ENCODE results near the gene APC2. TPM values are rescaled to one million over a fixed set of nuclear protein-coding genes. Genes with fewer than 3 reads are reported as not detected.
A peak's percentile ranks its signal among the peaks of the same experiment; 100 is the strongest.

The APC2 gene, protein sequence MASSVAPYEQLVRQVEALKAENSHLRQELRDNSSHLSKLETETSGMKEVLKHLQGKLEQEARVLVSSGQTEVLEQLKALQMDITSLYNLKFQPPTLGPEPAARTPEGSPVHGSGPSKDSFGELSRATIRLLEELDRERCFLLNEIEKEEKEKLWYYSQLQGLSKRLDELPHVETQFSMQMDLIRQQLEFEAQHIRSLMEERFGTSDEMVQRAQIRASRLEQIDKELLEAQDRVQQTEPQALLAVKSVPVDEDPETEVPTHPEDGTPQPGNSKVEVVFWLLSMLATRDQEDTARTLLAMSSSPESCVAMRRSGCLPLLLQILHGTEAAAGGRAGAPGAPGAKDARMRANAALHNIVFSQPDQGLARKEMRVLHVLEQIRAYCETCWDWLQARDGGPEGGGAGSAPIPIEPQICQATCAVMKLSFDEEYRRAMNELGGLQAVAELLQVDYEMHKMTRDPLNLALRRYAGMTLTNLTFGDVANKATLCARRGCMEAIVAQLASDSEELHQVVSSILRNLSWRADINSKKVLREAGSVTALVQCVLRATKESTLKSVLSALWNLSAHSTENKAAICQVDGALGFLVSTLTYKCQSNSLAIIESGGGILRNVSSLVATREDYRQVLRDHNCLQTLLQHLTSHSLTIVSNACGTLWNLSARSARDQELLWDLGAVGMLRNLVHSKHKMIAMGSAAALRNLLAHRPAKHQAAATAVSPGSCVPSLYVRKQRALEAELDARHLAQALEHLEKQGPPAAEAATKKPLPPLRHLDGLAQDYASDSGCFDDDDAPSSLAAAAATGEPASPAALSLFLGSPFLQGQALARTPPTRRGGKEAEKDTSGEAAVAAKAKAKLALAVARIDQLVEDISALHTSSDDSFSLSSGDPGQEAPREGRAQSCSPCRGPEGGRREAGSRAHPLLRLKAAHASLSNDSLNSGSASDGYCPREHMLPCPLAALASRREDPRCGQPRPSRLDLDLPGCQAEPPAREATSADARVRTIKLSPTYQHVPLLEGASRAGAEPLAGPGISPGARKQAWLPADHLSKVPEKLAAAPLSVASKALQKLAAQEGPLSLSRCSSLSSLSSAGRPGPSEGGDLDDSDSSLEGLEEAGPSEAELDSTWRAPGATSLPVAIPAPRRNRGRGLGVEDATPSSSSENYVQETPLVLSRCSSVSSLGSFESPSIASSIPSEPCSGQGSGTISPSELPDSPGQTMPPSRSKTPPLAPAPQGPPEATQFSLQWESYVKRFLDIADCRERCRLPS (N-terminal part only)
- under 0.01 TPM in 2 replicates for total RNA-seq

- peaks cover 57% of the 10 kb centered on the region for H3K27me3 ChIP-seq (ENCODE audit: control insufficient read depth, insufficient read depth, low read length)
- DNase-seq (ENCODE audit: low read depth) (no peak), FAIRE-seq (no peak)
- TF ChIP-seq CTCF (IDR thresholded peaks at IDR 0.05; ENCODE audit: insufficient read depth, low read length, severe bottlenecking), result no peak
- H3K36me3 ChIP-seq (ENCODE audit: control insufficient read depth, insufficient read depth, low read length), result no peaks in the 10 kb centered on the region
- no peak within 1 kb of the TSS for H3K4me3 ChIP-seq (ENCODE audit: low read depth, low read length)
These were observed at the start of gene APC2 for GRCh38 chr19:1449467-1450442. Gene APC2, plus strand, starts transcription at chr19:1450121. Its CDS starts 2,881 bp downstream, at chr19:1453002.

GRCh38 chr19:1400281-1401137 is 49.4 kb upstream of the APC2 start:
- FAIRE-seq (no peak), DNase-seq (ENCODE audit: low read depth) (no peak)

GRCh38 chr19:1401138-1401888 is 48.6 kb upstream of the APC2 start, which contains the start of gene GAMT:
Gene GAMT, minus strand, starts transcription at chr19:1401542. Its CDS starts 66 bp downstream, at chr19:1401476.
- FAIRE-seq, result no peak
- Histone ChIP-seq H3K27me3 (ENCODE audit: control insufficient read depth, insufficient read depth, low read length) (no peaks in the 10 kb centered on the region), H3K4me3 (ENCODE audit: low read depth, low read length) (peak within 1 kb of the TSS; percentile 49), H3K36me3 (ENCODE audit: control insufficient read depth, insufficient read depth, low read length) (peaks cover 2% of the 10 kb centered on the region)
- no peak for DNase-seq (ENCODE audit: low read depth)
- peak; percentile 27 for TF ChIP-seq CTCF (IDR thresholded peaks at IDR 0.05; ENCODE audit: insufficient read depth, low read length, severe bottlenecking)

More at GRCh38 chr19:1400281-1401137, 49.4 kb upstream of the APC2 start:
- H3K4me3 ChIP-seq (ENCODE audit: low read depth, low read length), result peak overlapping the region; percentile 49
- peaks cover 3% of the 10 kb centered on the region for H3K36me3 ChIP-seq (ENCODE audit: control insufficient read depth, insufficient read depth, low read length)
- TF ChIP-seq CTCF (IDR thresholded peaks at IDR 0.05; ENCODE audit: insufficient read depth, low read length, severe bottlenecking), result no peak
- H3K27me3 ChIP-seq (ENCODE audit: control insufficient read depth, insufficient read depth, low read length), result no peaks in the 10 kb centered on the region

DNA sequence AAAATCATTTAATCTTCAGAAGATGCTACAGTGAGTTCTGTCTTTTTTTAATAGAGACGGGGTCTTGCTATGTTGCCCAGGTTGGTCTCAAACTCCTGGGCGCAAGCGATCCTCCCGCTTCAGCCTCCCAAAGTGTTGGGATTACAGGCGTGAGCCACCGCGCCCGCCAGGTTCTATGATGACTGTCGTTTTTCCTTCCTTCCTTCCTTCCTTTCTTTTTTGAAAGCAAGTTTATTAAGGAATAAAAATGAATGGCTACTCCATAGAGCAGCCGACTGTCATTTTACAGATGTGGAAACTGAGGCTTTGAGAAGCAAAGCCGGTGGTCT is 48.1 kb upstream of the APC2 start:
- H3K36me3 ChIP-seq (ENCODE audit: control insufficient read depth, insufficient read depth, low read length), result peaks cover 2% of the 10 kb centered on the region
- DNase-seq (ENCODE audit: low read depth) (no peak), FAIRE-seq (no peak)
- no peaks in the 10 kb centered on the region for H3K27me3 ChIP-seq (ENCODE audit: control insufficient read depth, insufficient read depth, low read length)
- TF ChIP-seq CTCF (IDR thresholded peaks at IDR 0.05; ENCODE audit: insufficient read depth, low read length, severe bottlenecking), result no peak
- H3K4me3 ChIP-seq (ENCODE audit: low read depth, low read length), result no peak overlapping the region

All from bronchial epithelial cell (primary cell).